Right lobe of liver (tissue), 6 donors: ENCODE measurements around the gene TSSK3. TPM values are rescaled to one million over a fixed set of nuclear protein-coding genes. Genes with fewer than 3 reads are reported as not detected.

Experiments used
- ATAC-seq, 4 donors: fragments of 200-7000 bp; cut with Tn5 transposase; one replicate each; pipeline ENCODE4 v1.9.1; 2020; ENCODE audit warnings: mild to moderate bottlenecking in 4 of 4, moderate library complexity in 4 of 4
- DNase-seq, 3 donors: peaks; one replicate each; pipeline ENCODE4 v3.0.0-alpha.2; 2020
- H3K27ac ChIP-seq, 3 donors: fragments of 200-600 bp; one replicate each; pipeline ENCODE4 v1.8.0; 2022
- H3K27me3 ChIP-seq, 2 donors: fragments of 200-600 bp; one replicate each; pipeline ENCODE4 v1.8.0; 2022
- H3K36me3 ChIP-seq, 4 donors: fragments of 200-600 bp; sonication (generic) in 1 of 4; one replicate each; pipeline versions ENCODE4 v1.5.1 to v1.8.0; 2017 to 2022; ENCODE audit warnings: control low read depth in 1 of 4
- H3K4me1 ChIP-seq, 4 donors: fragments of 200-600 bp; sonication (generic) in 1 of 4; one replicate each; pipeline versions ENCODE4 v1.5.1 to v1.8.0; 2017 to 2022; ENCODE audit warnings: control low read depth in 1 of 4
- H3K4me3 ChIP-seq, 3 donors: fragments of 200-600 bp; one replicate each; pipeline ENCODE4 v1.8.0; 2022
- H3K9me3 ChIP-seq, 4 donors: fragments of 200-600 bp; sonication (generic) in 1 of 4; one replicate each; pipeline versions ENCODE4 v1.5.1 to v1.8.0; 2017 to 2022; ENCODE audit warnings: control low read depth in 1 of 4
- POLR2A ChIP-seq: fragments of 450-650 bp; IDR thresholded peaks from one replicate; pipeline ENCODE4 v1.6.1; 2017; ENCODE audit warnings: antibody characterized with exemption, mild to moderate bottlenecking
- WGBS: methylation state at CpG from one replicate; pipeline ENCODE4 v1.1.6; 2018; ENCODE audit warnings: low coverage, low lambda C conversion rate; ENCODE audit not compliant: insufficient coverage; ENCODE audit errors: missing lambda C conversion rate; 5-methylcytosine and 5-hydroxymethylcytosine counted together
- intact Hi-C, 2 donors: fragments of 100-400 bp; cut with DNase I; formaldehyde crosslinking; loops; one replicate each; pipeline versions ENCODE4 v1.11.2 to v1.14.1; 2022
- total RNA-seq, 6 experiments: library from RNA; depleted of rRNA in 2 of 6; stranded (reverse); fragments of >200 nt in 2 of 6; fragmentation: NEBNext Ultra II Directional in 3 of 6; extraction: Animal tissue kit (Norgen Biotek cat#: 25700) in 3 of 6; gene quantifications; one replicate each; pipeline versions ENCODE4 v1.1.0 to v1.2.4, GENCODE V29; 2016 to 2023
- TF ChIP-seq, protein P1 (sequence below), 4 donors: fragments of 200-600 bp in 3 of 4; fragments of 450-650 bp in 1 of 4; IDR thresholded peaks; one replicate each; pipeline versions ENCODE4 v1.5.1 to v1.8.0; 2016 to 2022; ENCODE audit warnings: antibody characterized with exemption in 4 of 4, mild to moderate bottlenecking in 2 of 4
- donor health status: DM: no; HTN: yes; CAD: no.
- donor health status: DM: no; HTN: no; CAD: no.
- donor health status: DM: no; HTN: no; CAD: no.
- donor health status: DM: no; HTN: yes; CAD: no.
- donor health status: DM: no; HTN: yes; CAD: no.

The TSSK3 gene
- total RNA-seq, 6 experiments from 2014 or later = 0.49 to 1.6 (median 0.85) TPM

DNA sequence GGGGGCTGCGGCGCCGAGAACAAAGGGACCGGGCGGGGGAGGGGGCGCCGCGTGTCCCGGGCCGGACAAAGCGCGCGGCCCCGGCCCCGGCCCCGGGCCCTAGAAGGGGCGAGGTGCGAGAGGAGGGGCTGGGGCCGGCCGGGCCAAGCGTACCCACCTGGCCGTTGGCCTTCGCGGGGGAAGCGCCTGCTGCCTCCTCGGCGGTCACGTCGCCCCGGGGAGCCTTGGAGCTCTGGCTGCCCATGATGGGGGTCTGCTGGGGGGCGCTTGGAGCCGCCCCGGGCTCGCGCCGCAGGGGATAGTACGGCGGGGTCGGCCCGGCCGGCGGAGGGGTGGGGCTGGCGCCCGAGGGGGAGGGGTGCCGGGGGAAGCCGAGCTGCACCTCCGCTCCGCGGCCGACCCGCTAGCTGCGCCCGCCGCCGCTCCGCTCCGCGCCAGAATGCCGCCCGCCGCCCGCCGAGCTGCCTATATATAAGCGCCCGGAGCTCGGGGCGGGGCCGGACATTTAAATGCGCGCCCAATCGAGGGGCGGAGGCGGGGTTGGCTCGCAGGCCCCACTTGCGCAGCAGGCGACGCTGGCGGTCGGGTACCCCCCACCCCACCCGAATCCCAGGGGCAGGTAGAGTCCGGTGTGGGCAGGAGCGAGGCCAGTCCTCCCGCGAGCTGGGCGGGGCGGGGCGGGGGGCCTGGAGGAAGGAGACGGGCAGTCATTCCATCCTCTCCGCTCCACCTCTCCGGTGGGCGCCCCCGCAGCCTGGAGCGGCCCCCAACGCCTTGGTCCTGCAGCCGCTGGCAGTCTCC is 26.3 kb upstream of the TSSK3 start, which contains the start of gene MARCKSL1:
Gene MARCKSL1 (minus strand): TSS at position 444 of the 801 bp plus-strand sequence. CDS start 200 bp downstream, at position 244.
- peak; percentile 66 to 76 (median 70) for ATAC-seq
- TF ChIP-seq POLR2A = peak; percentile 89
- TF ChIP-seq, protein P1, sequence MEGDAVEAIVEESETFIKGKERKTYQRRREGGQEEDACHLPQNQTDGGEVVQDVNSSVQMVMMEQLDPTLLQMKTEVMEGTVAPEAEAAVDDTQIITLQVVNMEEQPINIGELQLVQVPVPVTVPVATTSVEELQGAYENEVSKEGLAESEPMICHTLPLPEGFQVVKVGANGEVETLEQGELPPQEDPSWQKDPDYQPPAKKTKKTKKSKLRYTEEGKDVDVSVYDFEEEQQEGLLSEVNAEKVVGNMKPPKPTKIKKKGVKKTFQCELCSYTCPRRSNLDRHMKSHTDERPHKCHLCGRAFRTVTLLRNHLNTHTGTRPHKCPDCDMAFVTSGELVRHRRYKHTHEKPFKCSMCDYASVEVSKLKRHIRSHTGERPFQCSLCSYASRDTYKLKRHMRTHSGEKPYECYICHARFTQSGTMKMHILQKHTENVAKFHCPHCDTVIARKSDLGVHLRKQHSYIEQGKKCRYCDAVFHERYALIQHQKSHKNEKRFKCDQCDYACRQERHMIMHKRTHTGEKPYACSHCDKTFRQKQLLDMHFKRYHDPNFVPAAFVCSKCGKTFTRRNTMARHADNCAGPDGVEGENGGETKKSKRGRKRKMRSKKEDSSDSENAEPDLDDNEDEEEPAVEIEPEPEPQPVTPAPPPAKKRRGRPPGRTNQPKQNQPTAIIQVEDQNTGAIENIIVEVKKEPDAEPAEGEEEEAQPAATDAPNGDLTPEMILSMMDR (IDR thresholded peaks at IDR 0.05) = no peak
- H3K27me3 ChIP-seq = no peaks in the 10 kb centered on the region
- intact Hi-C loops = no loop called here
- peak within 1 kb of the TSS; percentile 55 to 65 (median 55) for H3K4me3 ChIP-seq
- H3K27ac ChIP-seq = peak within 1 kb of the TSS; percentile 50 to 73 (median 52)
- 2% methylated on average over 9 of the region's 95 CpGs for WGBS
- H3K9me3 ChIP-seq = no peaks in the 10 kb centered on the region
- peaks cover 0 to 9% (median 0%) of the 10 kb centered on the region in 4 donors for H3K4me1 ChIP-seq
- peak; percentile 78 to 87 (median 82) for DNase-seq
- H3K36me3 ChIP-seq = peaks cover 0 to 21% (median 3%) of the 10 kb centered on the region in 4 donors

DNA sequence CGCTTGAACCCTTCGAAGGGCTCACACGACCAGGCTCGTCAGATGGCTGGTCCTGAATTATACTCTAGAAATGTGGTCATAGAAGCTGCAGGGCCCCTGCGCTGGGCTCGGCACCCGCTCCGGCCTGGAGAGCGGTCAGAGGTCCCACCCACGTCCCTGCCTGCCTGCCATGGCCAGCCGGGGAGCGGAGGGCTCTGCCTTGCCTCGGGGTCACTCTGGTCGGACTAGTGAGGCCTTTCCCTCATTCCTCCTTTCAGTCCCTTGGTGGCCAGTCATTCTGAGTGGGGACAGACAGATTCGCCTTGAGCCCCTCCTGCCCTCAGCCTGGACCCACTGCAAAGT is 25.8 kb upstream of the TSSK3 start:
- Histone ChIP-seq H3K27ac (peak overlapping the region in 1 of 3 donors; percentile 73), H3K4me3 (peak overlapping the region in 2 of 3 donors; percentile 55 to 65), H3K36me3 (peaks cover 0 to 15% (median under 1%) of the 10 kb centered on the region in 4 donors), H3K4me1 (peaks cover 0 to 9% (median 0%) of the 10 kb centered on the region in 4 donors), H3K27me3 (no peaks in the 10 kb centered on the region), H3K9me3 (no peaks in the 10 kb centered on the region)
- 27% methylated on average over 3 of the region's 15 CpGs for WGBS
- ATAC-seq = peak in 2 of 4 donors; percentile 1 to 4
- TF ChIP-seq, protein P1 (IDR thresholded peaks at IDR 0.05) = no peak
- TF ChIP-seq POLR2A = no peak
- peak in 1 of 3 donors; percentile 34 for DNase-seq
- intact Hi-C loops = no loop called here

DNA sequence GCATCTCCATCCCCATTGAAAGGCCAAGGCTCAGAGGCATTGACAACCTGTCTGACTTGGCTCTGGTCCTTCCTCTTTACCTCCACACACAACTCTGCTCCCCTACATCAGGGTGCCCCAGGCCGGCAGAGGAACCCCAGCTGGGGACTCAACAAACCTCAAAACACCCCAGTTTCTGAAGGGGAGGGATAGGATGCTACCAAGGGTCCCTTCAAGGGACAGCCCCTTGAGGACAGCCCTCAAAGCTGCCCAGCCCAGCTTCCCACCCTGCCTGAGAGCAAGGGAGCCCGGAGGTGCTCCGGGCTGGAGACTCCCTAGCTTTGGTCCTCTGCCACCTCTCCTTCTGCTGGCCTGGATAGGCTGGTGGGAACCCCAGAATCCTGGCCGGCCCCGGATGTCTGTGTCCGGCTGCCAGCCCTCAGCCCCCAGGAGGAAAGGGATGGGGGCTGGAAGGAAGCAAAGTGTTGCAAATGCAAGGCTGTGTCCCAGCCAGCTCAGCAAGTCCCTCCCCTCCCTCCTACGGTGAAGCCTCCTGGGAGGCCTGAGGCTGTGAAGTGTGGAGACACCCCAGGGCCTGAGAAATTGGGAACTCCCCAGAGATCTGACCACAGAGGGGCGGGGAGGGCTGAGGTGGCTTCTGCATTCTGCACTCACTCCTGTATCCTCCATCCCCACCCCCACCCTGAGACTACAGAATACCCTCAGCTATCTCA is 25.2 kb upstream of the TSSK3 start:
- 29% methylated on average over 5 of the region's 8 CpGs for WGBS
- no peaks in the 10 kb centered on the region for H3K27me3 ChIP-seq
- H3K9me3 ChIP-seq = no peaks in the 10 kb centered on the region
- peaks cover 0 to 9% (median 0%) of the 10 kb centered on the region in 4 donors for H3K4me1 ChIP-seq
- no peak overlapping the region for H3K4me3 ChIP-seq
- ATAC-seq (peak; percentile 23 to 34 (median 32)), DNase-seq (peak in 2 of 3 donors; percentile 58 to 76)
- no peak for TF ChIP-seq POLR2A
- TF ChIP-seq, protein P1 (IDR thresholded peaks at IDR 0.05) = no peak
- intact Hi-C loops = no loop called here
- H3K36me3 ChIP-seq = peaks cover 0 to 9% (median 0%) of the 10 kb centered on the region in 4 donors
- H3K27ac ChIP-seq = peak overlapping the region in 1 of 3 donors; percentile 38

DNA sequence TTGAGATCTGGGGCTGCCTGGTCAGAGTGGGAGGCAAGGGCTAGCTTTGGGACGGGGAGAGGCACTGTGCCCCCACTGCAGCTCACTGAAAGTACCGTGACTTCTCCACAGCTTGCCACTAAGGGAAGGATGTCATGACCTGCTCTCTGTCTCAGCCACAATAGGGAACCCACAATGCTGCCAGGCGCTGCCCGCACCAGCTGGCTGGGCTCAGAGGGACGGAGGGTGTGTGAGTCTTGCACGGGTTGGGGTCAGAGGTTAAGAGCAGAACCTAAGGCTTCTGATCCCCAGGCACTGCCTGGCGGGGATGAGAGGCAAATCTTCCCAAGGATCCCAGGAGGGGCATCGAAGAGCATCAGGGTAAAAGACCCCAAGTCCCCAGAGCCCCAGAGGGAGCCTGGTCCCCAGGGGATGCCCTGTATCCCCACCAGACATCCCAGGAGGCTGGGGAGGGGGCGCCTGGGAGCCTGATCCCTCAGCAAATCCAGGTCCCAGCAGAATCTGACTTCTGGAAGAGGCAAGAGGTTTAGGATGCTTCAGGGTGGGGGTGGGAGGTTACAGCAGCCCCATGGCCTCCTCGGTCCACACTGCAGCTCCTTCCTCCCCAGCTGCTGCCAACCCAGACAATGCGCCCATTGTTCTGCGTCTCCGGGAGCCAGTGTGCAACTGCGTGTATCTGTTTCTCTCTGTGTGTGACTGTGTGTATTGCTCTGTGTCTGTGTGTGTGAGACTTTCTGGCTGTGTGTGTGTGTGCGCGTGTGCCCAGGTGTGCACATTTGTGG is 24.3 kb upstream of the TSSK3 start:
- Histone ChIP-seq H3K27me3 (no peaks in the 10 kb centered on the region), H3K4me1 (peaks cover 0 to 9% (median 0%) of the 10 kb centered on the region in 4 donors), H3K36me3 (peaks cover 0 to under 1% (median 0%) of the 10 kb centered on the region in 4 donors), H3K4me3 (no peak overlapping the region), H3K9me3 (no peaks in the 10 kb centered on the region), H3K27ac (no peak overlapping the region)
- DNase-seq (no peak), ATAC-seq (peak in 1 of 4 donors; percentile 2)
- no peak for TF ChIP-seq POLR2A
- TF ChIP-seq, protein P1 (IDR thresholded peaks at IDR 0.05) = no peak
- intact Hi-C loops = no loop called here
- 71% methylated on average over 8 of the region's 16 CpGs for WGBS
